Neural cell (in vitro differentiated cells): Measurements from ENCODE around the gene TOLLIP. TPM values are rescaled to one million over a fixed set of nuclear protein-coding genes. Genes with fewer than 3 reads are reported as not detected.

Experiments used
- H2AFZ ChIP-seq: fragments of 200-600, 300-800 bp; sonication (generic), shearing (Covaris generic); 2 replicates; pipeline ENCODE4 v1.6.0; 2014; ENCODE audit warnings: low read depth, mild to moderate bottlenecking, antibody characterized with exemption, low read length, moderate library complexity
- H3F3A ChIP-seq: fragments of 200-600 bp; shearing (Covaris generic); 2 replicates; pipeline ENCODE4 v1.6.1; 2016; ENCODE audit warnings: mild to moderate bottlenecking, moderate library complexity, mixed read lengths, antibody characterized with exemption, low read length; ENCODE audit not compliant: insufficient read depth, poor library complexity, severe bottlenecking
- H3K27ac ChIP-seq: fragments of 200-600, 300-800 bp; sonication (generic), shearing (Covaris generic); 2 replicates; pipeline ENCODE4 v1.5.1; 2014; ENCODE audit warnings: mild to moderate bottlenecking, low read length, moderate library complexity
- H3K27me3 ChIP-seq: fragments of 300-800, 200-600 bp; sonication (generic), shearing (Covaris generic); 2 replicates; pipeline ENCODE4 v1.6.0; 2014; ENCODE audit warnings: mild to moderate bottlenecking, low read depth, low read length, moderate library complexity; ENCODE audit not compliant: insufficient read depth
- H3K36me3 ChIP-seq: fragments of 300-800, 200-600 bp; sonication (generic), shearing (Covaris generic); 2 replicates; pipeline ENCODE4 v1.5.1; 2014; ENCODE audit warnings: mild to moderate bottlenecking, antibody characterized with exemption, low read length, moderate library complexity; ENCODE audit not compliant: insufficient read depth
- H3K4me2 ChIP-seq: fragments of 300-800, 200-600 bp; sonication (generic), shearing (Covaris generic); 2 replicates; pipeline ENCODE4 v1.6.0; 2014; ENCODE audit warnings: mild to moderate bottlenecking, low read length
- H3K4me3 ChIP-seq: fragments of 300-800, 200-600 bp; sonication (generic), shearing (Covaris generic); 2 replicates; pipeline ENCODE4 v1.5.1; 2014; ENCODE audit warnings: mild to moderate bottlenecking, low read length, moderate library complexity
- H3K79me2 ChIP-seq: fragments of 200-600 bp; shearing (Covaris generic); replicated peaks from 2 replicates; pipeline ENCODE4 v1.6.0; 2014; ENCODE audit warnings: mild to moderate bottlenecking, low read length, moderate library complexity; ENCODE audit not compliant: insufficient read depth
- H3K9ac ChIP-seq: fragments of 300-800, 200-600 bp; sonication (generic), shearing (Covaris generic); 2 replicates; pipeline ENCODE4 v1.6.1; 2016; ENCODE audit warnings: mild to moderate bottlenecking, low read length, mixed read lengths
- H3K9me2 ChIP-seq: fragments of 200-600 bp; shearing (Covaris generic); 2 replicates; pipeline ENCODE4 v1.6.1; 2016; ENCODE audit warnings: mild to moderate bottlenecking, low read length, mixed read lengths; ENCODE audit not compliant: insufficient read depth
- H3K9me3 ChIP-seq: fragments of 200-600, 300-800 bp; sonication (generic), shearing (Covaris generic); 2 replicates; pipeline ENCODE4 v1.6.1; 2016; ENCODE audit warnings: mild to moderate bottlenecking, mixed run types, low read length, moderate library complexity, mixed read lengths
- H4K20me1 ChIP-seq: fragments of 200-600 bp; shearing (Covaris generic); 2 replicates; pipeline ENCODE4 v1.6.1; 2016; ENCODE audit warnings: mild to moderate bottlenecking, mixed run types; ENCODE audit not compliant: insufficient read depth
- CTCF ChIP-seq: fragments of 450-650 bp; IDR thresholded peaks from 2 replicates; pipeline ENCODE4 v1.5.1; 2014; ENCODE audit warnings: antibody characterized with exemption, mild to moderate bottlenecking, moderate library complexity; ENCODE audit not compliant: poor library complexity, severe bottlenecking
- EP300 ChIP-seq: fragments of 450-650 bp; conservative IDR thresholded peaks from 2 replicates; pipeline ENCODE4 v1.6.1; 2014; ENCODE audit warnings: antibody characterized with exemption, mild to moderate bottlenecking, moderate library complexity; ENCODE audit not compliant: poor library complexity, severe bottlenecking
- EZH2 ChIP-seq: fragments of 200-600, 300-800 bp; shearing (Covaris generic), sonication (generic); IDR thresholded peaks from 2 replicates; pipeline ENCODE4 v1.6.1; 2014; ENCODE audit warnings: antibody characterized with exemption, low read length, borderline replicate concordance, mild to moderate bottlenecking; ENCODE audit not compliant: insufficient read depth, poor library complexity, severe bottlenecking
- MXI1 ChIP-seq: fragments of 450-650 bp; conservative IDR thresholded peaks from 2 replicates; pipeline ENCODE4 v1.6.1; 2014; ENCODE audit warnings: antibody characterized with exemption, mild to moderate bottlenecking; ENCODE audit not compliant: poor library complexity, severe bottlenecking
- POLR2AphosphoS5 ChIP-seq: IDR thresholded peaks from 2 replicates; pipeline ENCODE4 v1.6.1; 2012
- RAD21 ChIP-seq: fragments of 450-650 bp; conservative IDR thresholded peaks from 2 replicates; pipeline ENCODE4 v1.6.1; 2014; ENCODE audit warnings: antibody characterized with exemption, mild to moderate bottlenecking, moderate library complexity
- REST ChIP-seq: IDR thresholded peaks from 2 replicates; pipeline ENCODE4 v1.6.1; 2012; ENCODE audit warnings: borderline replicate concordance
- SMC3 ChIP-seq: fragments of 450-650 bp; conservative IDR thresholded peaks from 2 replicates; pipeline ENCODE4 v1.6.1; 2014; ENCODE audit warnings: antibody characterized with exemption, mild to moderate bottlenecking, moderate library complexity; ENCODE audit not compliant: poor library complexity
- TAF1 ChIP-seq: IDR thresholded peaks from 2 replicates; pipeline ENCODE4 v1.6.1; 2012; ENCODE audit warnings: low read depth
- polyA plus RNA-seq: library from polyadenylated mRNA; depleted of rRNA; stranded (reverse); fragments of >200 nt; gene quantifications from 2 replicates; pipeline ENCODE4 v1.2.3, GENCODE V29; 2014

The TOLLIP gene
- polyA plus RNA-seq, 1 donor from 2014 or later, result 24.1 TPM

- H3K27ac ChIP-seq, result peak overlapping the region; percentile 31
- no peaks in the 10 kb centered on the region for H3F3A ChIP-seq
- TF ChIP-seq TAF1 (no peak), EZH2 (no peak), RAD21 (no peak), REST (no peak), SMC3 (no peak)
- no peak overlapping the region for H2AFZ ChIP-seq
- H4K20me1 ChIP-seq, result no peaks in the 10 kb centered on the region
- H3K27me3 ChIP-seq, result no peaks in the 10 kb centered on the region
- no peaks in the 10 kb centered on the region for H3K9me2 ChIP-seq
- peaks cover 4% of the 10 kb centered on the region for H3K36me3 ChIP-seq
- peak overlapping the region; percentile 83 for H3K9ac ChIP-seq
- H3K4me2 ChIP-seq, result peak overlapping the region; percentile 82
- no peaks in the 10 kb centered on the region for H3K9me3 ChIP-seq
- peak overlapping the region; percentile 91 for H3K4me3 ChIP-seq
- H3K79me2 ChIP-seq, result peaks cover 29% of the 10 kb centered on the region
These were observed 1.3 kb downstream of the TOLLIP start for GRCh38 chr11:1307998-1308742.

GRCh38 chr11:1307163-1307870, 2.1 kb downstream of the TOLLIP start:
- TF ChIP-seq TAF1 (no peak), MXI1 (no peak), CTCF (no peak), REST (no peak), EZH2 (no peak), SMC3 (no peak), RAD21 (no peak), EP300 (no peak), POLR2AphosphoS5 (no peak)
- H3K4me3 ChIP-seq, result peak overlapping the region; percentile 91
- no peaks in the 10 kb centered on the region for H3F3A ChIP-seq
- no peaks in the 10 kb centered on the region for H3K27me3 ChIP-seq
- no peaks in the 10 kb centered on the region for H3K9me3 ChIP-seq
- no peaks in the 10 kb centered on the region for H3K9me2 ChIP-seq
- H3K4me2 ChIP-seq, result no peak overlapping the region
- peaks cover 5% of the 10 kb centered on the region for H3K36me3 ChIP-seq
- peaks cover 35% of the 10 kb centered on the region for H3K79me2 ChIP-seq
- no peaks in the 10 kb centered on the region for H4K20me1 ChIP-seq
- H3K27ac ChIP-seq, result no peak overlapping the region
- H3K9ac ChIP-seq, result no peak overlapping the region
- H2AFZ ChIP-seq, result no peak overlapping the region
